Gastrocnemius medialis (tissue), 4 donors: ENCODE results near the gene PLA2G4A. TPM values are rescaled to one million over a fixed set of nuclear protein-coding genes. Genes with fewer than 3 reads are reported as not detected.

Experiments
- ATAC-seq, 2 donors: fragments of 150-250 bp; one replicate each; pipeline ENCODE4 v1.9.1; 2016
- DNase-seq, 2 donors: peaks; one replicate each; pipeline ENCODE4 v3.0.0-alpha.2; 2019
- H3K27ac ChIP-seq, 4 donors: fragments of 200-600 bp; sonication (generic); 1 replicate in 1 of 4; 2 replicates in 3 of 4; pipeline ENCODE4 v1.5.1; 2016 to 2018; ENCODE audit warnings: mild to moderate bottlenecking in 2 of 4, moderate library complexity in 1 of 4
- H3K27me3 ChIP-seq, 3 donors: fragments of 200-600 bp; sonication (generic) in 2 of 3; 1 replicate in 1 of 3; 2 replicates in 2 of 3; pipeline versions ENCODE4 v1.5.1 to v1.6.0; 2016 to 2019; ENCODE audit warnings: mild to moderate bottlenecking in 1 of 3, moderate library complexity in 1 of 3
- H3K36me3 ChIP-seq, 2 donors: fragments of 200-600 bp; sonication (generic) in 1 of 2; one replicate each; pipeline ENCODE4 v1.5.1; 2017 to 2018
- H3K4me1 ChIP-seq, 2 donors: fragments of 200-600 bp; sonication (generic) in 1 of 2; one replicate each; pipeline ENCODE4 v1.5.1; 2016 to 2017; ENCODE audit warnings: mild to moderate bottlenecking in 2 of 2
- H3K4me3 ChIP-seq, 4 donors: fragments of 200-600 bp; sonication (generic) in 3 of 4; 1 replicate in 1 of 4; 2 replicates in 3 of 4; pipeline ENCODE4 v1.5.1; 2016 to 2019; ENCODE audit warnings: mild to moderate bottlenecking in 2 of 4
- H3K9me3 ChIP-seq, 3 donors: fragments of 200-600 bp; sonication (generic) in 2 of 3; 1 replicate in 1 of 3; 2 replicates in 2 of 3; pipeline ENCODE4 v1.5.1; 2016 to 2019
- CTCF ChIP-seq, 5 experiments: fragments of 450-650 bp in 3 of 5; fragments of 200-600 bp in 2 of 5; sonication (generic) in 2 of 5; IDR thresholded peaks in 4 of 5; conservative IDR thresholded peaks in 1 of 5; 1 replicate in 4 of 5; 2 replicates in 1 of 5; pipeline ENCODE4 v1.5.1; 2016 to 2019; ENCODE audit warnings: antibody characterized with exemption in 5 of 5, mild to moderate bottlenecking in 3 of 5, moderate library complexity in 3 of 5
- POLR2A ChIP-seq, 2 donors: fragments of 450-650 bp; IDR thresholded peaks; one replicate each; pipeline ENCODE4 v1.6.1; 2017; ENCODE audit warnings: antibody characterized with exemption in 2 of 2, mild to moderate bottlenecking in 2 of 2, moderate library complexity in 2 of 2
- in situ Hi-C, 4 donors: fragments of 200-750 bp; cut with MboI; loops; one replicate each; pipeline versions ENCODE4 v1.15.0 to v1.8.0; 2017; ENCODE audit warnings: low sequenced_read_pairs in 4 of 4
- intact Hi-C: fragments of 100-400 bp; cut with DNase I; formaldehyde crosslinking; loops from one replicate; pipeline ENCODE4 v1.15.1; 2023; ENCODE audit warnings: low total_unique reads
- total RNA-seq, 4 donors: library from RNA; depleted of rRNA; stranded (reverse); fragments of >200 nt; gene quantifications; one replicate each; pipeline versions ENCODE4 v1.1.0 to v1.2.3, GENCODE V29; 2016

The PLA2G4A gene
- total RNA-seq, 4 donors from 2014 or later: 0.44 to 0.95 (median 0.75) TPM

GRCh38 chr1:186923486-186923885 is 94.7 kb downstream of the PLA2G4A start:
- in situ Hi-C loops: no loop called here
- no peak overlapping the region for H3K27ac ChIP-seq
- TF ChIP-seq CTCF (IDR thresholded peaks at IDR 0.05 in 4 of 5, conservative IDR thresholded peaks at IDR 0.05 in 1 of 5) (no peak), POLR2A (IDR thresholded peaks at IDR 0.05) (no peak)
- DNase-seq: no peak
- no peaks in the 10 kb centered on the region for H3K4me1 ChIP-seq
- H3K9me3 ChIP-seq: no peaks in the 10 kb centered on the region
- no peaks in the 10 kb centered on the region for H3K27me3 ChIP-seq
- intact Hi-C loops: no loop called here
- no peaks in the 10 kb centered on the region for H3K36me3 ChIP-seq
- no peak for ATAC-seq
- no peak overlapping the region for H3K4me3 ChIP-seq

- Histone ChIP-seq H3K4me3 (no peak overlapping the region), H3K27me3 (no peaks in the 10 kb centered on the region), H3K36me3 (no peaks in the 10 kb centered on the region), H3K4me1 (no peaks in the 10 kb centered on the region), H3K9me3 (no peaks in the 10 kb centered on the region), H3K27ac (no peak overlapping the region)
- DNase-seq (no peak), ATAC-seq (no peak)
- in situ Hi-C loops (no loop called here), intact Hi-C loops (no loop called here)
- TF ChIP-seq CTCF (IDR thresholded peaks at IDR 0.05 in 4 of 5, conservative IDR thresholded peaks at IDR 0.05 in 1 of 5) (no peak), POLR2A (IDR thresholded peaks at IDR 0.05) (no peak)
Observed at GRCh38 chr1:186925881-186926669, 97.3 kb downstream of the PLA2G4A start.

- Histone ChIP-seq H3K4me1 (no peaks in the 10 kb centered on the region), H3K27ac (no peak overlapping the region), H3K9me3 (no peaks in the 10 kb centered on the region), H3K36me3 (no peaks in the 10 kb centered on the region), H3K27me3 (no peaks in the 10 kb centered on the region), H3K4me3 (no peak overlapping the region)
- in situ Hi-C loops (no loop called here), intact Hi-C loops (no loop called here)
- ATAC-seq (no peak), DNase-seq (no peak)
- no peak for TF ChIP-seq CTCF (IDR thresholded peaks at IDR 0.05 in 4 of 5, conservative IDR thresholded peaks at IDR 0.05 in 1 of 5)
- no peak for TF ChIP-seq POLR2A (IDR thresholded peaks at IDR 0.05)
Observed at GRCh38 chr1:186927884-186928283, 99.1 kb downstream of the PLA2G4A start.

DNA sequence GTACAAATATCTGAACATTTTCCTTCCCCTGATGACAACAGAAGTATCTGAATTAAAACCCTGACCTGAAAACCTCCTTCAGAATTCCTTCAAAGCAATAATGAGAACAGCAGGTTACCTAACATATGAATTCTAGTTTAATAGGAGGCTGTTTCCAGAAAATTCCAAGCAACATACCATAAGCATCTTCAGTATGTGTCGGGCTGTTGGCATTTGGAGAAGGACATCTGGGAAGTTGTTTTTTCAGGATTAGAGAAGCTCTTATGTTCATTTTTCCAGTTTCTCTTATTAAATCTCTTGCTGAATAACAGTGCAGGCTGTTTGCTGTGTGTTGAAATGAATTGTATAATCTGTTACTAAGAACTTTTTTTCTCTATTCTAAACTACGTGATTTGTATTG is 101.5 kb downstream of the PLA2G4A start:
- TF ChIP-seq CTCF (IDR thresholded peaks at IDR 0.05 in 4 of 5, conservative IDR thresholded peaks at IDR 0.05 in 1 of 5) (no peak), POLR2A (IDR thresholded peaks at IDR 0.05) (no peak)
- no peak for DNase-seq
- no peak for ATAC-seq

More for the DNA sequence above, 101.5 kb downstream of the PLA2G4A start:
- intact Hi-C loops: no loop called here
- Histone ChIP-seq H3K27me3 (no peaks in the 10 kb centered on the region), H3K36me3 (no peaks in the 10 kb centered on the region), H3K4me3 (no peak overlapping the region), H3K27ac (no peak overlapping the region), H3K4me1 (no peaks in the 10 kb centered on the region), H3K9me3 (no peaks in the 10 kb centered on the region)
- in situ Hi-C loops: no loop called here
